GM12878 (cell line): ENCODE measurements around the gene KLHL36.

ENCODE experiments used
- GABPA ChIP-seq: IDR thresholded peaks from 2 replicates; pipeline ENCODE4 v1.6.1; 2014; ENCODE audit warnings: antibody characterized with exemption, low read depth, mild to moderate bottlenecking, inconsistent platforms
- YBX1 ChIP-seq: fragments of 450-650 bp; IDR thresholded peaks from 2 replicates; pipeline ENCODE4 v1.6.1; 2016; ENCODE audit warnings: antibody characterized with exemption

- TF ChIP-seq YBX1 (no peak), GABPA (no peak)
These were observed 542 bp downstream of the KLHL36 start for GRCh38 chr16:84648595-84649510.
